Aorta (tissue), 5 donors: Measurements from ENCODE around the gene MLH1. TPM values are rescaled to one million over a fixed set of nuclear protein-coding genes. Genes with fewer than 3 reads are reported as not detected.

Experiments
- ATAC-seq: fragments of 200-7000 bp; cut with Tn5 transposase; one replicate; pipeline ENCODE4 v1.9.1; 2022; ENCODE audit warnings: moderate library complexity; ENCODE audit not compliant: low FRiP score
- DNase-seq, 2 donors: peaks; one replicate each; pipeline ENCODE4 v3.0.0-alpha.2; 2020
- H3K27ac ChIP-seq, 2 donors: one replicate each; pipeline ENCODE4 v1.5.1; 2013; ENCODE audit warnings: low read length in 2 of 2, mild to moderate bottlenecking in 2 of 2, moderate library complexity in 2 of 2, control low read depth in 1 of 2, inconsistent platforms in 1 of 2, low read depth in 1 of 2
- H3K27me3 ChIP-seq, 2 donors: one replicate each; pipeline ENCODE4 v1.6.1; 2013; ENCODE audit warnings: control low read depth in 1 of 2, low read length in 1 of 2, mild to moderate bottlenecking in 1 of 2, moderate library complexity in 1 of 2; ENCODE audit not compliant: insufficient read depth in 2 of 2, control insufficient read depth in 1 of 2
- H3K36me3 ChIP-seq, 2 donors: one replicate each; pipeline ENCODE4 v1.6.1; 2013; ENCODE audit warnings: control low read depth in 1 of 2, low read length in 1 of 2, mild to moderate bottlenecking in 1 of 2; ENCODE audit not compliant: insufficient read depth in 2 of 2, control insufficient read depth in 1 of 2
- H3K4me1 ChIP-seq, 2 donors: one replicate each; pipeline ENCODE4 v1.6.1; 2013; ENCODE audit warnings: low read length in 2 of 2, control low read depth in 1 of 2, mild to moderate bottlenecking in 1 of 2, moderate library complexity in 1 of 2; ENCODE audit not compliant: insufficient read depth in 2 of 2, control insufficient read depth in 1 of 2
- H3K4me3 ChIP-seq, 2 donors: one replicate each; pipeline ENCODE4 v1.5.1; 2013; ENCODE audit warnings: low read length in 2 of 2, control low read depth in 1 of 2, mild to moderate bottlenecking in 1 of 2
- H3K9me3 ChIP-seq: one replicate; pipeline ENCODE4 v1.6.1; 2013; ENCODE audit warnings: mild to moderate bottlenecking, low read length; ENCODE audit not compliant: control insufficient read depth
- WGBS, 2 donors: extraction: QIAGEN DNeasy Blood & Tissue Kit; methylation state at CpG; one replicate each; pipeline ENCODE4 v1.1.7; 2013; 5-methylcytosine and 5-hydroxymethylcytosine counted together
- intact Hi-C, 2 donors: fragments of 100-400 bp; cut with DNase I; formaldehyde crosslinking; loops; one replicate each; pipeline versions ENCODE4 v1.14.2 to v1.15.0; 2022
- polyA plus RNA-seq, 2 donors: library from polyadenylated mRNA; stranded (reverse); fragments of 200-250 nt; gene quantifications; one replicate each; pipeline ENCODE4 v1.2.3, GENCODE V29; 2013
- total RNA-seq, 2 donors: library from RNA; stranded (reverse); fragmentation: NEBNext Ultra II Directional; extraction: Animal tissue kit (Norgen Biotek cat#: 25700); gene quantifications; one replicate each; pipeline ENCODE4 v1.2.1, GENCODE V29; 2021
- donor health status: healthy with polysubstance abuse.
- donor health status: Bipolar disorder and iron deficiency.
- donor health status: DM: no; HTN: no; CAD: no.
- donor health status: DM: no; HTN: no; CAD: no.
- donor health status: DM: yes; HTN: yes; CAD: no.

Gene MLH1
- total and polyA plus RNA-seq, 4 donors, result 19.5 to 28.0 (median 23.9) TPM

GRCh38 chr3:36991923-36992805 is 1.2 kb upstream of the MLH1 start:
- H3K36me3 ChIP-seq, result peaks cover 0 to under 1% of the 10 kb centered on the region in 2 donors
- intact Hi-C loops, result no loop called here
- ATAC-seq, result peak; percentile 0
- DNase-seq, result no peak
- no peaks in the 10 kb centered on the region for H3K27me3 ChIP-seq
- H3K4me3 ChIP-seq, result peak overlapping the region; percentile 48 to 76
- H3K27ac ChIP-seq, result peak overlapping the region; percentile 78 to 94
- no peaks in the 10 kb centered on the region for H3K9me3 ChIP-seq
- 4% methylated on average over 24 of the region's 24 CpGs for WGBS, 2 donors
- H3K4me1 ChIP-seq, result no peaks in the 10 kb centered on the region

- 0 to 1% methylated on average over 37 to 48 of the region's 48 CpGs for WGBS, 2 donors
- intact Hi-C loops, result no loop called here
- Histone ChIP-seq H3K36me3 (peaks cover 0 to 2% of the 10 kb centered on the region in 2 donors), H3K27me3 (no peaks in the 10 kb centered on the region), H3K27ac (peak within 1 kb of the TSS; percentile 88 to 96), H3K9me3 (no peaks in the 10 kb centered on the region), H3K4me3 (peak within 1 kb of the TSS; percentile 52 to 76), H3K4me1 (no peaks in the 10 kb centered on the region)
- DNase-seq, result peak; percentile 96 to 99
- peak; percentile 96 for ATAC-seq
These were observed 452 bp upstream of the MLH1 start, which contains the start of gene EPM2AIP1 for GRCh38 chr3:36992806-36993325. Gene EPM2AIP1, minus strand, starts transcription at chr3:36993131. Its CDS starts 54 bp downstream, at chr3:36993077.

- Histone ChIP-seq H3K4me1 (no peaks in the 10 kb centered on the region), H3K27me3 (no peaks in the 10 kb centered on the region), H3K9me3 (no peaks in the 10 kb centered on the region), H3K36me3 (peaks cover 4 to 5% of the 10 kb centered on the region in 2 donors), H3K27ac (no peak overlapping the region), H3K4me3 (no peak overlapping the region)
- DNase-seq, result no peak
- intact Hi-C loops, result no loop called here
- no peak for ATAC-seq
- WGBS, 2 donors, result 80 to 86% methylated on average over 2 of the region's 2 CpGs
These were observed 21.3 kb downstream of the MLH1 start for GRCh38 chr3:37014620-37015019.

- intact Hi-C loops, result no loop called here
- Histone ChIP-seq H3K36me3 (peaks cover 4 to 7% of the 10 kb centered on the region in 2 donors), H3K4me3 (no peak overlapping the region), H3K27me3 (no peaks in the 10 kb centered on the region), H3K4me1 (no peaks in the 10 kb centered on the region), H3K27ac (no peak overlapping the region), H3K9me3 (no peaks in the 10 kb centered on the region)
- WGBS, 2 donors, result 93 to 94% methylated on average over 5 of the region's 5 CpGs
- ATAC-seq (no peak), DNase-seq (no peak)
These were observed 22.3 kb downstream of the MLH1 start for GRCh38 chr3:37015642-37016041.

- Histone ChIP-seq H3K36me3 (peaks cover 4 to 15% of the 10 kb centered on the region in 2 donors), H3K4me3 (no peak overlapping the region), H3K4me1 (no peaks in the 10 kb centered on the region), H3K27me3 (no peaks in the 10 kb centered on the region), H3K27ac (no peak overlapping the region), H3K9me3 (no peaks in the 10 kb centered on the region)
- intact Hi-C loops, result no loop called here
- WGBS, 2 donors, result 90 to 94% methylated on average over 8 of the region's 8 CpGs
- ATAC-seq (no peak), DNase-seq (no peak)
These were observed 23.6 kb downstream of the MLH1 start for GRCh38 chr3:37016903-37017302.

DNA sequence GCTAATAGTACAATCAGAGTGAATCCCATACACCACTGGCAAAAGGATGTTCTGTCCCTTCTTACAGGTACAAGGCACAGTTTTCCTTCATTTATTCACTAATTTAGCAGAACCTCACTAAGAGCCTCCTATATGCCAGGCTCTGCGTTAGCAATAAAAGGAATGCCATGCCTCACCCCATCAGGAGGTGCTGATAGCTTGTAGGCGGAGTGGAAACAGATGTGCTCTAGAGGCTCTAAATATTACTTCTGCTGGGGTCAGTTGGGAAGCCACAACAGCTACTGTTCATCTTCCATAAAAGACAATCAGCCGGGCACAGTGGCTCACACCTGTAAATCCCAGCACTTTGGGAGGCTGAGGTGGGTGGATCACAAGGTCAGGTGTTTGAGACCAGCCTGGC is 24.4 kb downstream of the MLH1 start:
- WGBS, 2 donors, result 97 to 100% methylated on average over 3 of the region's 3 CpGs
- H3K9me3 ChIP-seq, result no peaks in the 10 kb centered on the region
- ATAC-seq (no peak), DNase-seq (no peak)
- H3K27ac ChIP-seq, result no peak overlapping the region
- H3K4me3 ChIP-seq, result no peak overlapping the region
- peaks cover 9 to 17% of the 10 kb centered on the region in 2 donors for H3K36me3 ChIP-seq
- intact Hi-C loops, result no loop called here
- H3K4me1 ChIP-seq, result no peaks in the 10 kb centered on the region
- no peaks in the 10 kb centered on the region for H3K27me3 ChIP-seq

- ATAC-seq (no peak), DNase-seq (no peak)
- no peaks in the 10 kb centered on the region for H3K27me3 ChIP-seq
- H3K4me1 ChIP-seq, result peaks cover 0 to 2% of the 10 kb centered on the region in 2 donors
- H3K4me3 ChIP-seq, result no peak overlapping the region
- intact Hi-C loops, result loop anchor here (5.0 kb wide), 2 partner anchors 188 to 193 kb away; no protein-coding TSS in a partner anchor
- H3K27ac ChIP-seq, result no peak overlapping the region
- H3K36me3 ChIP-seq, result peaks cover 12 to 20% of the 10 kb centered on the region in 2 donors
- WGBS, 2 donors, result 90 to 93% methylated on average over 2 of the region's 2 CpGs
- no peaks in the 10 kb centered on the region for H3K9me3 ChIP-seq
These were observed 30.8 kb downstream of the MLH1 start for GRCh38 chr3:37024092-37024491.

- Histone ChIP-seq H3K27me3 (no peaks in the 10 kb centered on the region), H3K9me3 (no peaks in the 10 kb centered on the region), H3K4me3 (no peak overlapping the region), H3K36me3 (peaks cover 12 to 18% of the 10 kb centered on the region in 2 donors), H3K4me1 (peaks cover 0 to 2% of the 10 kb centered on the region in 2 donors), H3K27ac (no peak overlapping the region)
- intact Hi-C loops, result loop anchor here (5.0 kb wide), 2 partner anchors 187 to 192 kb away; no protein-coding TSS in a partner anchor
- ATAC-seq (no peak), DNase-seq (no peak)
- WGBS, 2 donors, result 95 to 96% methylated on average over 3 of the region's 3 CpGs
These were observed 31.6 kb downstream of the MLH1 start for GRCh38 chr3:37024820-37025405.
